ENCODE data around the gene RASGRP4. TPM values are rescaled to one million over a fixed set of nuclear protein-coding genes. Genes with fewer than 3 reads are reported as not detected.

The RASGRP4 gene
- total RNA-seq, 1 donor from 2014 or later, result 13.5 TPM

DNA sequence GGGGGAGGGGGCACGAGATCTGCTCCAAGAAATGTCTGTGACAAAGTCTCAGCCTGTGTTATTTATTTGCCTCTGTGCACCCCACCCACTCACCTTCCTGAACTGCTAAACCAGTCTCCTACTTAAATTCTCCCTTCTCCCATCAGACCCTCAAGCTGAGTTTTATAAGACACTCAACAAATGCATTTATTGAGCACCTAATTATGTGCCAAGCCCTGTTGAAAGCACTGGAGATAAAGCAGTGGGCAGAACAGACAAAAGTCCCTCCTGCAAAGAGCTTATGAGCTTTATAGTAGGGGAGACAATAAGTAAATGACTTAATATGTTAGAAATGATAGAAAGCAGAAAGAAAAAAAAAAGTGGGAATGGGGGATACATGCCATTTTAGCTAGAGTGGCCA lies 26.5 kb downstream of the RASGRP4 start:
- peaks cover 54% of the 10 kb centered on the region for H3K27me3 ChIP-seq (ENCODE audit: low read depth)

DNA sequence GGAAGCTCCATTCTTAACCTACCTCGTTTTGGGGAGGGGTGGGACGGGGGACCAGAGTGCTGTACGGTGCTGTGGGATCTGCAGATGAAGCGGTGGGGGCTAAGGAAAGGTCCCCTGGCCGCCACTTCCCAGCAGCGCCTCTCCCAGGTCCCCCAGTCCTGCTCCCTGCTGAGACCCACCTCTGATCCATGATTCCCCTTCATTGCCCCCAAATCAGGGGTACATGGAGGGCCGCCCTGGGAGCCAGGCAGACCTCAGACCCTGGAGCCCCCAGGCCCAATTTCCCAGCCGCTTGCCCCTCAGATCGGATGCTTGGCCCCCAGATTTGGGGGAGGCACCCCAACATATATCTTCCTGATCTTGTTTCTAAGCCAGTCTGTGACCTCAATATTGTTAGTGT lies 26.9 kb downstream of the RASGRP4 start:
- DNase-seq, result no peak
- no peak for ATAC-seq
- peaks cover 8% of the 10 kb centered on the region for H3K4me1 ChIP-seq
- peaks cover 58% of the 10 kb centered on the region for H3K27me3 ChIP-seq (ENCODE audit: low read depth)
- no peaks in the 10 kb centered on the region for H3K9me3 ChIP-seq
- H3K27ac ChIP-seq, result no peak overlapping the region
- intact Hi-C loops (cut with DNase I), result no loop called here
- no peaks in the 10 kb centered on the region for H3K36me3 ChIP-seq
- TF ChIP-seq, protein P1, sequence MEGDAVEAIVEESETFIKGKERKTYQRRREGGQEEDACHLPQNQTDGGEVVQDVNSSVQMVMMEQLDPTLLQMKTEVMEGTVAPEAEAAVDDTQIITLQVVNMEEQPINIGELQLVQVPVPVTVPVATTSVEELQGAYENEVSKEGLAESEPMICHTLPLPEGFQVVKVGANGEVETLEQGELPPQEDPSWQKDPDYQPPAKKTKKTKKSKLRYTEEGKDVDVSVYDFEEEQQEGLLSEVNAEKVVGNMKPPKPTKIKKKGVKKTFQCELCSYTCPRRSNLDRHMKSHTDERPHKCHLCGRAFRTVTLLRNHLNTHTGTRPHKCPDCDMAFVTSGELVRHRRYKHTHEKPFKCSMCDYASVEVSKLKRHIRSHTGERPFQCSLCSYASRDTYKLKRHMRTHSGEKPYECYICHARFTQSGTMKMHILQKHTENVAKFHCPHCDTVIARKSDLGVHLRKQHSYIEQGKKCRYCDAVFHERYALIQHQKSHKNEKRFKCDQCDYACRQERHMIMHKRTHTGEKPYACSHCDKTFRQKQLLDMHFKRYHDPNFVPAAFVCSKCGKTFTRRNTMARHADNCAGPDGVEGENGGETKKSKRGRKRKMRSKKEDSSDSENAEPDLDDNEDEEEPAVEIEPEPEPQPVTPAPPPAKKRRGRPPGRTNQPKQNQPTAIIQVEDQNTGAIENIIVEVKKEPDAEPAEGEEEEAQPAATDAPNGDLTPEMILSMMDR (IDR thresholded peaks at IDR 0.05), result no peak
- no peak overlapping the region for H3K4me3 ChIP-seq

More for the DNA sequence above, 26.5 kb downstream of the RASGRP4 start:
- TF ChIP-seq, protein P1 (IDR thresholded peaks at IDR 0.05), result no peak
- DNase-seq (no peak), ATAC-seq (no peak)
- H3K36me3 ChIP-seq, result no peaks in the 10 kb centered on the region
- H3K4me3 ChIP-seq, result no peak overlapping the region
- intact Hi-C loops (cut with DNase I), result no loop called here
- H3K4me1 ChIP-seq, result peaks cover 12% of the 10 kb centered on the region
- no peak overlapping the region for H3K27ac ChIP-seq
- no peaks in the 10 kb centered on the region for H3K9me3 ChIP-seq

DNA sequence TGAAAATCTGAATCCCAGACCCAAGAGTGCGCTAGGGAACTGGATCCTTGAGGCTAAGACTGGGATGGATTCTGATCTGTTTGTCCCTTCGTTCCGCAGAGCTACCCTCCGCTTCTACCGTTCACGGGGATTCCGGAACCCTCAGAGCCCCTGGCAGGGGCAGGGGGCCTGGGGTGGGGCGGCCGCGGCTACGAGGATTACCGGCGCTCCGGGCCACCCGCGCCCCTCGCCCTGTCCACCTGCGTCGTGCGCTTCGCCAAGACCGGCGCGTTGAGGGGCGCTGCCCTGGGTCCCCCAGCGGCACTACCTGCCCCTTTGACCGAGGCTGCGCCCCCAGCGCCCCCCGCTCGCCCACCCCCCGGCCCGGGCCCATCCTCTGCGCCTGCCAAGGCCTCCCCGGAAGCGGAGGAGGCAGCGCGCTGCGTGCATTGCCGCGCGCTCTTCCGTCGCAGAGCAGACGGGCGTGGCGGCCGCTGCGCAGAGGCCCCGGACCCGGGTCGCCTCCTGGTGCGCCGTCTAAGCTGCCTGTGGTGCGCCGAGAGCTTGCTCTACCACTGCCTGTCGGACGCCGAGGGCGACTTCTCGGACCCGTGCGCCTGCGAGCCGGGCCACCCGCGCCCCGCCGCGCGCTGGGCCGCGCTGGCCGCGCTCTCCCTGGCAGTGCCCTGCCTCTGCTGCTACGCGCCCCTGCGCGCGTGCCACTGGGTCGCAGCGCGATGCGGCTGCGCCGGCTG lies 30.5 kb downstream of the RASGRP4 start:
- ATAC-seq (peak in 1 of 2 donors; percentile 16), DNase-seq (no peak)
- no peaks in the 10 kb centered on the region for H3K9me3 ChIP-seq
- no peak overlapping the region for H3K27ac ChIP-seq
- intact Hi-C loops (cut with DNase I), result no loop called here
- peaks cover 59% of the 10 kb centered on the region for H3K27me3 ChIP-seq (ENCODE audit: low read depth)
- H3K4me1 ChIP-seq, result no peaks in the 10 kb centered on the region
- TF ChIP-seq, protein P1 (IDR thresholded peaks at IDR 0.05), result no peak
- no peaks in the 10 kb centered on the region for H3K36me3 ChIP-seq
- H3K4me3 ChIP-seq, result peak overlapping the region; percentile 25

DNA sequence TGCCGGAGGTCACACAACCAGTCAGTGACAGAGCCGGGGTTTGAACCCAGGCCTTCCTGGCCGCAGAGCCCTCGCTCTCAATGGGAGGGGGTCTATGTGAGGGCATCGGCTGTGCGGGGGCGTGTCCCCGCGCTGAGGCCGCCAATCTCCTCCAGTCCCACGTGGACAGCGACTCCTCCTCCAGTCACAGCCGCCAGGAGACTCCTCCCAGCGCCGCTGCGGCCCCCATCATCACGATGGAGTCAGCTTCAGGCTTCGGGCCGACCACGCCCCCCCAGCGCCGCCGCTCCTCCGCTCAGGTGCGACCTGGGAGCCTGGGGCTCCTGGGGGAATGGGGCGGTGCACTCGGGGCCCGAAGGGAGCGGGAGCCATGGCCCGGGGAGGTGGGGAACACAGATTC lies 31.5 kb downstream of the RASGRP4 start:
- peaks cover under 1% of the 10 kb centered on the region for H3K4me1 ChIP-seq
- ATAC-seq (peak in 1 of 2 donors; percentile 33), DNase-seq (no peak)
- H3K4me3 ChIP-seq, result peak overlapping the region; percentile 2
- intact Hi-C loops (cut with DNase I), result no loop called here
- TF ChIP-seq, protein P1 (IDR thresholded peaks at IDR 0.05), result no peak
- no peaks in the 10 kb centered on the region for H3K9me3 ChIP-seq
- peaks cover 54% of the 10 kb centered on the region for H3K27me3 ChIP-seq (ENCODE audit: low read depth)
- H3K27ac ChIP-seq, result no peak overlapping the region
- no peaks in the 10 kb centered on the region for H3K36me3 ChIP-seq

DNA sequence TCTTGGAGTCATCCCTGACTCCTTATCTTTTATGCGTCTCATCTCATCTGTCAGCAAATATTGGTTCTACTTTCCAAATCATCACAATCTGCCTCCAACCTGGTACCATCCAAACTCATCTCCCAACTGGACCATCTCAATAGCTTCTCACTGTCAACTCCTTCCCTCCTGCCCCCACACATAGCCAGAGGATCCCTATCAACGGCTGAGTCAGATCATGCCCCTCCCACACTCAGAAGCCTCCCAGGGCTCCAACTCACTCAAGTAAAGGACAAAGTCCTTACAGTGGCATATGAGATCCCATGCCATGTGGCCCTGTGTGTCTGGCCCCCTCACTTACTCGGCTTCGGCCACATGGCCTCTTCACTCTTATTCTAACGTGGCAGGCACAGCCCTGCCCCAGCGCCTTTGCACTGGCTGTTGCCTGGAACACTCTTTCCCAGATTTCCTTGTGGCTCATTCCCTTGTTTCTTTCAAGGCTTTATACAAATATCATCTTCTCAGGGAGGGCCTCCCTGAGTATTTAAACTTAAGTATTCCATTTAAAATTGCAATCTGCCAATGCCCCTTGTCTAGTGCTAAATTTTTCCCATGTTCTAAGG lies 33.2 kb downstream of the RASGRP4 start:
- Histone ChIP-seq H3K36me3 (no peaks in the 10 kb centered on the region), H3K4me3 (no peak overlapping the region), H3K27me3 (ENCODE audit: low read depth) (peaks cover 38% of the 10 kb centered on the region), H3K27ac (no peak overlapping the region), H3K9me3 (no peaks in the 10 kb centered on the region), H3K4me1 (peaks cover 14% of the 10 kb centered on the region)
- intact Hi-C loops (cut with DNase I), result no loop called here
- TF ChIP-seq, protein P1 (IDR thresholded peaks at IDR 0.05), result no peak
- DNase-seq, result no peak
- no peak for ATAC-seq

Data from lower lobe of right lung (tissue), 2 donors.